Bone marrow (tissue), 2 donors: ENCODE data around the gene BTG4.

ENCODE experiments used
- DNase-seq, 2 donors: peaks; one replicate each; lab custom pipeline; 2025; lab: John Stamatoyannopoulos, UW

The BTG4 gene

DNA sequence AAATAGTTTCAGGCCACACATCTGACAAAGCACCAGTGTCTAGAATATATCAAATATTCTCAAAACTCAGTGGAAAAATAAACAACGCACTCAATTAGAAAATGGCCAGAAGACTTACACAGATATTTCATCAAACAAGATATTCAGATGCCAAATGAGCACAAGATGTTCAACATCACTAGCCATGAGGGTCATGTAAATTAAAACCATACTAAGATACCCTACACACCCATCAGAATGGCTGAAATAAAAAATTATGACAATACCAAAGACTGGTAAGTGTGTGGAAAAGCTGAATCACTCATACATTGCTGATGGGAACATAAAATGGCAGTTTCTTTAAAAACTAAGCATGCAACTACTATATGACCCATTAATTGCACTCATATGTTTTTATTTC lies 21.7 kb downstream of the BTG4 start:
- DNase-seq, result no peak

DNA sequence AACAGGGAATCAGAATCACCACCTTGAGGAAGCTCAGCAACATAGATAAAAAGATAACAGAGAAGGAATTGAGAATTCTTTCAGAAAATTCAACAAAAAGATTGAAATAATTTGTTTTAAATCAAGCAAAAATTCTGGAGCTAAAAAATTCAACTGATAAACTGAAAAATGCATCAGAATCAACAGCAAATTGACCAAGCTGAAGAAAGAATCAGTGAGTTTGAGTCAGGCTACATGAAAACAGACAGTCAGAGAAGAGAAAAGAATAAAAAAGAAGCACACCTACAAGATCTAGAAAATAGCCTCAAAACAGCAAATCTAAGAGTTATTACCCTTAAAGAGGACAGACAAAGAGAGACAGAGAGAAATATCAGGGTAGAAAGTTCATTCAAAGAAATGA lies 28.8 kb downstream of the BTG4 start:
- DNase-seq, result no peak

GRCh38 chr11:111479666-111480065 lies 32.5 kb downstream of the BTG4 start:
- DNase-seq, result no peak

- no peak for DNase-seq
Observed at GRCh38 chr11:111477898-111478297, 34.3 kb downstream of the BTG4 start.

- DNase-seq, result no peak
Observed at GRCh38 chr11:111476956-111477355, 35.2 kb downstream of the BTG4 start.

- no peak for DNase-seq
Observed at GRCh38 chr11:111476366-111476765, 35.8 kb downstream of the BTG4 start.

DNA sequence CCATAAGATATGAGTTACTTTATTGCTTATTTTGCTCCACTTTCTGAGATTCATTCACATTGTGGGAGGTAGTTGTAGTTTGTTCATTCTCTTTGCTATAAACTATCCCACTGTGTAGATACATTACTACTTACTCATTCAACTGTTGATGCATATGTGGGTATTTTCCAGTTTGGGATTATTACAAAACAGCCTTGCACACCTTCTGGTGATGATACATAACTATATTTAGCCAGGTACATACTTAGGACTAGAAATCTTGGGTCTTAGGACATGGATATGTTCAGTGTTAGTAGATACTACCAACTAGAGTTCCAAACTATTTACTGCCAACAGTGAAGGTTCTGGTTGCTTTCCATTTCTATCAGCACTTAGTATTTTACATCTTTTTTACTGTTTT lies 37.8 kb downstream of the BTG4 start:
- DNase-seq, result no peak

DNA sequence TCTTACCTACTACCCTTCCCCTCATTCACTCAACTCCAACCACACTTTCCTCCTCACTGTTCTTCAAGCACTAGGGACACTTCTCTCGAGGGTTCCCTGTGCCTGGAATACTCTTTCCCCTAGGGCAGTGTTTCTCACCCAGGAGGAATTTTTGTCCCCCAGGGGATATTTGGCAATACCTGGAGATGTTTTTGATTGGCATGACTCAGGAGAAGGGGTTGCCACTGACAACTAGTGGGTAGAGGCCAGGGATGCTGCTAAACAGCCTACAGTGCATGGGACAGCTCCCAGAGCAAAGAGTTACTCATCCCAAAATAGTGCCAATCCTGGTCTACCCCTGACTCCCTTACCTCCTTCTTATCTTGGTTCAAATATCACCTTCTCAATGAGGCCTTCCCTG lies 40.0 kb downstream of the BTG4 start:
- DNase-seq, result no peak

DNA sequence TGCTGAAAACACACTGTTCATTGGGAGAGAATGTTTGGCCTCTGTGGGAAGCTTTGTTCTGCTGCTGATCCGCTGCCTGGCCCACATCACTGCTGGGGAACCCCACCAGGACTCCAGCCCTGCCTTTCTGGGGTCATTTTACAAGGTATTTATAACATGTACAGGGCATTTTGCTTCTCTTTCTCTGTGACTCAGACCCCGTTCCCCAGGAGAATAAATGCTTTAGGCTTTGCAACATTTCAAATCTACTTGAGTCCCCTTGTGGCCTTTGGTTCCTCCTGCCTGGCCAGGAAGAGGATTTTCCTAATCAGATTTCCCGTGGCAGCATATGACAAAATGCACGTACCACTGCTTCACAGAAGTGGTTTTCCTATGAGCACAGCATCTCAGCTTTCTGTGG lies 43.0 kb downstream of the BTG4 start:
- DNase-seq, result no peak

GRCh38 chr11:111466615-111467014 lies 45.6 kb downstream of the BTG4 start:
- no peak for DNase-seq

- DNase-seq, result no peak
Observed at GRCh38 chr11:111465400-111465799, 46.8 kb downstream of the BTG4 start.

DNA sequence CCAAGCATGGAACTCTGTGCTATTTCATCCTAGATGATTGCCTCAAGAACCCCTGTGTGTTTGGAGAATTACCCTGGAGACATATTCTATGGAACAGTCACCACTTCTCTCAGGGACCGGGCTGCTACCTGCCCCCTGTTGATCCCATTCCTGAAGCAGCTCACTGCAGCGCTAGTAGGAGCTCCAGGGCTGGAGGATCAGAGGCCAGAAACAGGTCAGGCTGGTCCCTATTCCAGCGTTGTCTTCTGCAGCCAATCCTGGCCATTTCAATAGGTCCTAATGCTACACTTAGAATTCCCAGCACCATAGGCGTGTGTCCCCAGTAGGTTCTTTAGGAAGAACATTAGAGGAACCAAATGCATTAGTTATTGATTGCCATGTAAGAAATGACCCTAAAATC lies 48.9 kb downstream of the BTG4 start:
- DNase-seq, result no peak

DNA sequence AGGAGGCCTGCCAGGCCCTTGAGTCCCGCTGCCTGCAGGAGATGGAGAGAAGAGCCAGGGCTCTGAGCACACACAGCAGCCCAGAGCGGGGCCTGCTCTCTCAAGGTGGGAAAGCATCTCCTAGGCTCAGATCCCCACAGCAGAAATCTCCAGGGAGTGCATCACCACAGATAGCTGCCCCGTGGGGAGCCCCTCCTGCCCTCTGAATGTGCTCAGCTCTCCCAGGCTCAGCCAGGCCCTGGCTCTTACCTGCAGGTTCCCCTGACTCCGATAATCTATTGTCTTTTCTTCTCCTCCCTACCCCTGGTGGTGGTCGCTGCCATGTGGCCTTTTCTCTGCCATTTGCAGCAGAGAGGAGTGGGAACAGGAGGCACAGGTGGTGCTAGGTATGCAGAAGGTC lies 49.9 kb downstream of the BTG4 start:
- no peak for DNase-seq

- DNase-seq, result no peak
Observed at GRCh38 chr11:111461460-111462235, 50.5 kb downstream of the BTG4 start.

DNA sequence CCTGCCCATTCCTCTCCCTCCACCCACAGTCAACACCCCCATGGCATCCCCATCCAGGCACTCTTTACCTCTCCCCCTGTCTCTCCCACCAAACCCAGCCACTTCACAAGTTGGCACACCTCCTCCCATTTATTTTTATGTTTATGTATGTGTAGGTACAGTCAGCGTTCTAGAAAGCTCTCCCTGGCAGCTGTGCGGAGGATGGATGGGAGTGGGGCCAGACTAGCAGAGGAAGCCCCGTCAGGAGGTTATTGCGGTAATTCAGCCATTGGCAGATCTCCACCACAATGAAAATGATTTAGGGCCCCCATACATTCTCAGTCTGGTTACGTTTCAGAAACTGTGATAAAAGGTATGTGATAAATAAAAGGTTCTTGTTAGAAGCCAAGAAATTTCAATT lies 51.3 kb downstream of the BTG4 start:
- no peak for DNase-seq

- no peak for DNase-seq
Observed at GRCh38 chr11:111460340-111460739, 51.8 kb downstream of the BTG4 start.

GRCh38 chr11:111459506-111460270 lies 52.5 kb downstream of the BTG4 start:
- DNase-seq, result no peak

DNA sequence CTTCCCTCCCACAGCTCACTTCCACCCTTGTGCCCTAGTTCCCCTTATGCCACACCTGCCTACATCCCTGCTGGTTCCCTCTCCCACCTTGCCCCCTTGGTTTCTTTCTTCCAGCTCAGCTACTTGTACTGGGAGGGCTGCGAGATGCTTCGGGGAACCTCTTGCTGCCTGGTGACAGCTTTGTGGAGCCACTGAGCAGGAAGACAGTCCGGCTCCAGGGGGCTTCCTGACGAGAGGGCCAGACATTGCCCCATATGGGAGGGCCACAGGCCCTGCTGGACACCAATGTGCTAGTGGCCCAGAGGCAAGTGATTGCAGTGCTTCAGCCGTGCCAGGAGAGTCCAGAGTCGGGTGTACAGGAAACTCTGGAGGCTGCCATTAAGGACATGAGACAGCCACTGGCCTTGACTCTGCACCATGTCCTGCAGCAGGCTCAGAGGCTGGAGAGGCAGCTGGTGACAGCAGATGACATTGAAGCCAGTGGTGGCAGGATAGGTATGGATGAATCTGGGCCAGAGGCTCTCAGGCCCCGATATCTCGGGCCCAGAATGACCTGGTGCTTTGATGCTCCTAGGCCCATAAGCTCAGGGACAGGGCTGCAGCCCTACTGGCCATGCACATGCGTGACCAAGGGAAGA lies 54.3 kb downstream of the BTG4 start:
- no peak for DNase-seq

DNA sequence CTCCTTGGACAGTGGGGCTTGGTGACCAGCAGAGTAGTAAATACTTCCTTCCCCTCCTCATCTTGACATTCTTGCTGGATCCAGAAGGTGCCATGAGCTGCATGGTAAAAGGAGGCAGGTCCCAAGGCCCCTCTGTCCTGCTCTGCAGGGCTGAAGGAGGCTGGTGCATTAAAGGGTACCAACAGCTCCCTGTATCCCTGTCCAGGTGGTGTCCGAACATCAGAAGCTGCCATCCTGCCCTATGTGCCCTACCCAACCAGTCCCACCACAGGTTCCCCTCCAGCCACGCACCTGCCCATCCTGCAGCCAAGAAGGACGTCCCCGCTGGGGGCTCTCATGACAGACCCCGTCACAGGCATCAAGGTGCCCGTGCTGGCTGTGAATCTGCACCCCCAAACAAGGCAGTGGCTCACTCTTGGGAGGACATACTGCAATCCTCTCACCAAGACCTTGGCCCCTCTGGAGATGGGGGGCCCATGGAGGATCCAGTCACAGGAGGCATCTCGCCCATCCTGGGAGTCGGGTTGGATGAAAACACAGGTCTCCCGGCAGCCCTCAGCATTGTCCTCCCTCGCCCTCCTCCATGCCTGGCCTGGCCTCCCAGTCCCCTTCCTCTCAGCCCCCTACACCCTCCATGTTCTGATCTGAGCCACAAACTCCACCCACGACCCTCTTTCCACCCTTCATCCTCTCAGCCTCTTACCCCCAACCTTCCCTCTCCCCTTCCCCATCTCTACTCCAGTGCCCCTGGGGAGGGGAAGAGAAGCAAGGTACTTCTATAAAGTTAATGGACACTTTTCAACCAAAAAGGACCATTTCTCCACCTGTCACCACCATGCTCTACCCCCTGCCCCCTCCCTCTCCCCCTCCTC lies 55.1 kb downstream of the BTG4 start:
- no peak for DNase-seq

DNA sequence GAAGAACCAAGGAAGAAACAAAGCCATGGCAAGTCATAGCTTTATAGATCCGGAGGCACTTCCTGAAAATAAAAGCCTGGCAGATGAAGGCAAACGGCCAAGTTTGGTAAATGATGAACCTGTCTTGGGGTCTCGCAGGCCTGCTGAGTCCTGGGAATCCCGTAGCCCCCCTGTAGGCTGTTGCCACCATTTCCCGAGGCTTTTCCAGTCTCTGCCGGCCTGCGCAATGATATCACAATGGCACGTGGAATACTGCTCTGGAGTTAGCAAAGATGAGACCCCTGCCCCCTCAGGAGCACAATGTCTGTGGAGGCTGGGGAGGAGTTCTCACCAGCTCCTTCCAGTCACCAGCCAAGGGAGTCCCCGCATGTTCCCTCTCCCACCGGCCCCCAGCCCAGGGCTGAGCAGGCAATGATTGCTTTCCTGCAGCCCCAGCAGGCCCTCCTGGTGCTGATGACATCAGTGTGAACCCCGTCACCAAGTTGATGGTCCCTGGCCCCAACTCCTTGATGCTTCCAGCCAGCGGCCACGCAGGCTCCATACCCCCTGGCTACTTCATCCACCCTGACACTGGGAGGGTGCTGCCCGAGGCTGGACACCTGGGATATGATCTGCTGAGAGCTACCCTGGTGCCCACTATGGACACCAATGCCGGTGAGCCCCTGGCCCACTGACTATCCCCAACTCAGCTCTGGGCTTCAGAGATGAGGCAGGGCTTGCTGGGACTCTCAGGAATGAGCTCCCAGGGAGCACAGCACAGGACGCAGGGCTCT lies 55.9 kb downstream of the BTG4 start:
- no peak for DNase-seq
